NCI-H1694 (cell line): Measurements from ENCODE around the gene INO80.

Experiments
- DNase-seq: peaks from one replicate; lab custom pipeline; 2025; lab: John Stamatoyannopoulos, UW

INO80 gene

GRCh38 chr15:40944510-40945296, 171.4 kb downstream of the INO80 start:
- DNase-seq, result no peak

GRCh38 chr15:40943764-40944365, 172.2 kb downstream of the INO80 start:
- DNase-seq, result no peak

DNA sequence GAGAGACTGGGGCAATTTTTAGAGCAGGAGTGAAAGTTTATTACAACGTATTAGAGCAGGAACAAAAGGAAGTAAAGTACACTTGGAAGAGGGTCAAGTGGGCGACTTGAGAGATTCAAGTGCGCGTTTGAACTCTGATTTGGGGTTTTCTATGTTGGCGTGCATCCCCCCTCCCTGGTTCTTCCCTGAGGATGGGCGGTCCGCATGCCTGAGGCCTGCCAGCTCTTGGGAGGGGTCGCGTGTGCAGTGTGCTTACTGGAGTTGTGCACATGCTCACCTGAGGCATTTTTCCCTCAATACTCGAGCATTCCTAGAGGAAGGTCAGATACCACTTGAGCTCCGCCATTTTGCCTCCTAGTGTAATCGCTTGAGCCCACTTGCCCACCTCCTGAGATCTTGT, 173.2 kb downstream of the INO80 start:
- DNase-seq, result no peak

- no peak for DNase-seq
These were observed 173.7 kb downstream of the INO80 start for GRCh38 chr15:40942337-40942854.

GRCh38 chr15:40941528-40942336, 174.3 kb downstream of the INO80 start:
- no peak for DNase-seq

DNA sequence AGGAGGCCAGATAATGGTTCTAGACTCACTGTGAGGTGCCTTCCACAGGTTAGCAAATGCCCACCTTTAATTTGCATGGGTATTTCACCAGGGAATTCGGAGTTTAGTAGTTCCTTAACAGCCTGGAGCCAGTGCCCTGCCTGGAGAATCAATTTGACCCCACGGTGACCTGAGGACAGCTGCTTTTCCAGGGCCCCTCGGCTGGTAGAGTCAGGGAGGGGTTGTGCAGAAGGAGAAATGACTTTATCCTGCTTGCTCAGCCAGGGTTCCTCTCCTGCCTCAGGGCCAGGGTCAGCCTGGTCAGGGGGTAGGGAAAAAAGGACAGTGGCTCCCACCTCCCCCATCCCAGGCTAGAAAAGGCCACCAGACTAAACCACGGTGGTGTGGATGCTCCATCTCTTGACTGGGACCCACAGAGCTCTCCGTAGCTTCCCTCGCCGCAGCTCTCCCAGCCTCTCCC, 175.0 kb downstream of the INO80 start:
- no peak for DNase-seq

DNA sequence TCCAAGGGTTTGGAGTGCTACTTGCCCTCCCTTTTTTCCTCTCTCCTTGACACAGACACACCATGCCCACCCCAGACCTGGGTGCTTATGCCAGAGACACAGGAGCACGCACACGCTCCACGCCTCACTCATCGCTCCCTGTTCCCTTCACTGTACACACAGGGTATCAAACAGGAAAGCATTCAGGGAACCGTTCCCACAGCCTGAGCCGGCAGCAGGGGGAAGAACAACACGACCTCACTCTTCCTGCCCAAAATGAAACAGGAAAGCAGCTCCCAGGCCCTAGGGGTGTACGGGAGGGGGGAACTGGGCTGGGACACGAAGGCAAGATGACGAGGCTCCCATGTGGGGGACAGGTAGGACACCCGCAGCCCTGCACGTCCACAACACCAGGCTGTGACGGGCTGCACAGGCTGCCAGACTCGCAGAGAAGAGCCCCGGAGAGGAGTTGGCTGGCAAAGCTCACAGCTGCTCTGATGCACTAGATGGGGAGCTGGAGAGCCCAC, 175.7 kb downstream of the INO80 start:
- no peak for DNase-seq

DNA sequence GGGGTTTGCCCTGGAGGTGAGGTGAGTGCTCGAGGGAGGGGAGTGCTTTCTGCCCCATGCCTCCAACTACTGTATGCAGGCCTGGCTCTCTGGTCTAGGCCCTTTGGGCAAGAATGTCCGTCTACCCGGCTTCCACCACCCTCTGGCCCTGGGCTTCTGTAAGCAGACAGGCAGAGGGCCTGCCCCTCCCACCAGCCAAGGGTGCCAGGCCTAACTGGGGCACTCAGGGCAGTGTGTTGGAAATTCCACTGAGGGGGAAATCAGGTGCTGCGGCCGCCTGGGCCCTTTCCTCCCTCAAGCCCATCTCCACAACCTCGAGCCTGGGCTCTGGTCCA, 177.6 kb downstream of the INO80 start:
- DNase-seq, result no peak

- DNase-seq, result no peak
These were observed 178.1 kb downstream of the INO80 start for GRCh38 chr15:40937762-40938535.

DNA sequence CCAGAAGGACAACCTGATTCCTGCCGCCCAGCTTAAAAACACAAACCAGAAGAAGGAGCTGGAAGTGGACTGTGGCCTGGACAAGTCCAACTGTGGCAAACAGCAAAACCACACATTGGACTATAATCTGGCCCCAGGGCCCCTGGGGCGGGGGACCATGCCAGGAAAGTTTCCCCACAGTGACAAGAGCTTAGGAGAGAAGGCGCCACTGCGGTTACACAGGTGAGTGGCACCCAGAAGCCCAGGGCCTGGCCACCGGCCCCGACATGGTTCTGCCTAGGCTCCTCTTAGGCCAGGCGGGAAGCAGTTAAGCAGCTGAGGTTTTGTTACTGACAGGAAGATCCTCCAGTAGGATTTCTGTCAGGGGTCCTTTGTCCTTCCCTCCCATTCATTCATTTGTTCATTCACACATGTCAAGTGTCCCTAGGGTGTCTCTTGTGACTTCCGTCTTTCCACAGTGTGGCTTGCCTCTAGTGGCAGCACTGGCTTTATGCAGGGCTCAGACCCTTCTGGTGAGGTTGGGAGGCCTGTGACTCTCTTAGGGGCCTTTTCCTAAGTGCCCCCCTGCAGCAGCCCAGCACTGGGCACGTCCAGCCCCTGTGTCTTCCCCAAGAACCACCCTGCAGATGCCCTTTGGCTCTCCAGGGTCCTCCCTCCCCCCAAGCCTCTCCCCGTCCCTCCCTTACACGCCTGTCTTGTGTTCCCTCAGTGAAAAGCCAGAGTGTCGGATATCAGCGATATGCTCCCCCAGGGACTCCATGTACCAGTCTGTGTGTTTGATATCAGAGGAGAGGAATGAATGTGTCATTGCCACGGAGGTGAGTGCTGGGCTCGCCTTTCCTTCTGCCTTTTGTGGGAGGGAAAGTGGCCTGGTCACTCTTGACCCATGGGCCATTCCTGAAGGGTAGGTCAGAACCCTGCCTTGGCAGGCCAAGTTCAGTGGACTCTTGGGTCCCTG, 179.1 kb downstream of the INO80 start:
- no peak for DNase-seq

DNA sequence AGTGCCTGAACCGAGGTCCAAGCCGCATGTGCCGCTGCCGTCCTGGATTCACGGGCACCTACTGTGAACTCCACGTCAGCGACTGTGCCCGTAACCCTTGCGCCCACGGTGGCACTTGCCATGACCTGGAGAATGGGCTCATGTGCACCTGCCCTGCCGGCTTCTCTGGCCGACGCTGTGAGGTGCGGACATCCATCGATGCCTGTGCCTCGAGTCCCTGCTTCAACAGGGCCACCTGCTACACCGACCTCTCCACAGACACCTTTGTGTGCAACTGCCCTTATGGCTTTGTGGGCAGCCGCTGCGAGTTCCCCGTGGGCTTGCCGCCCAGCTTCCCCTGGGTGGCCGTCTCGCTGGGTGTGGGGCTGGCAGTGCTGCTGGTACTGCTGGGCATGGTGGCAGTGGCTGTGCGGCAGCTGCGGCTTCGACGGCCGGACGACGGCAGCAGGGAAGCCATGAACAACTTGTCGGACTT, 179.8 kb downstream of the INO80 start:
- DNase-seq, result no peak

DNA sequence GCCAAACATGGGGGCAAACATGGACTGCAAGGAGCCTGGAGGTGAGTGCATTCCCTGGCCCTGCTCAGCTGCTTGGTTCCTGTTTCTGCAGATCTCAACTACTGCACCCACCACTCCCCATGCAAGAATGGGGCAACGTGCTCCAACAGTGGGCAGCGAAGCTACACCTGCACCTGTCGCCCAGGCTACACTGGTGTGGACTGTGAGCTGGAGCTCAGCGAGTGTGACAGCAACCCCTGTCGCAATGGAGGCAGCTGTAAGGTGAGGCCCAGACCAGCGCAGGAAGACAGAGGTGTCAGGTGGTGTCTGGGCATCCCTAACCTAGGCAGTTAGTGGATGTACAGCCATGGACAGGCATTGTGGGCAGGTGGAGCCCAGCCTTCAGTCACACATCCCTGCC, 181.6 kb downstream of the INO80 start:
- DNase-seq, result no peak

- no peak for DNase-seq
These were observed 182.6 kb downstream of the INO80 start for GRCh38 chr15:40933517-40933902.

GRCh38 chr15:40932649-40933516, 183.2 kb downstream of the INO80 start:
- DNase-seq, result no peak

- no peak for DNase-seq
These were observed 183.9 kb downstream of the INO80 start for GRCh38 chr15:40932156-40932555.

DNA sequence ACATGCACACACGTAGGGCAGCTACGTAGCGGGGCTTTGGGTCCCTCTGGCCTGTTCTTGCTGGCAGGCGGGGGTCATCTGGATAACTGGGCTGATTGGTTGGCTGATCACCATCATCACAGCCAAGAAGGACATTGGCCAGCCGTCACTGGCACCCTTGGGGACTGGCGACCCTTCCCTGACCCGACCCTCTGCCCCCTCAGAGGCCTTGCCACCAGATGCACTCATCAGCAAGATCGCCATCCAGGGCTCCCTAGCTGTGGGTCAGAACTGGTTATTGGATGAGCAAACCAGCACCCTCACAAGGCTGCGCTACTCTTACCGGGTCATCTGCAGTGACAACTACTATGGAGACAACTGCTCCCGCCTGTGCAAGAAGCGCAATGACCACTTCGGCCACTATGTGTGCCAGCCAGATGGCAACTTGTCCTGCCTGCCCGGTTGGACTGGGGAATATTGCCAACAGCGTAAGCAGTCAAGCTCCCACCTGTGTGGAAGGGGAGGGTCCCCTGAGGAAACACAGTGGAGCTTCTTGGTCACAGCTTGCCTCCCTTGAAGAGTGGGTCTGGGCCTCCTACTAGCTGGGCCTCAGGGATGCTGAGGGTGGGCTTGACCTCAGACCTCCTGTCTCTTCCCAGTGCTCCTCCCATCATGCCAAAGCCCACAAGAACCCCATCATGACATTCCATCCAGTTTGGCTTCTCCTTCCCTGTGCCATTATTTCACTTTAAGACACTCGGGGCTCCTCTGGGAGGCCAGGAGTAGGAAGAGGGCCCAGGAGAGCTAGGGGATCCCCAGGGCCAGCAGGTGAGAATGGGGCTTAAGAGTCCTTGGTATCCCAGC, 184.6 kb downstream of the INO80 start:
- DNase-seq, result no peak

- no peak for DNase-seq
These were observed 185.4 kb downstream of the INO80 start for GRCh38 chr15:40930430-40931299.
